K562 (cell line): ENCODE data around the gene BMAL2. TPM values are rescaled to one million over a fixed set of nuclear protein-coding genes. Genes with fewer than 3 reads are reported as not detected.

Experiments
- ATAC-seq: fragments of 200-7000 bp; cut with Tn5 transposase; 3 replicates; pipeline ENCODE4 v1.9.1; 2020; ENCODE audit warnings: moderate library complexity
- BruUV-seq: library from RNA; stranded (reverse); fragments of 400-500 nt; replicated peaks from 2 replicates; lab custom pipeline; 2021; lab: Mats Ljungman, UMichigan
- CTCF ChIA-PET: fragments of 300-600 bp; formaldehyde crosslinking; extraction: SDS; loops from one replicate; lab custom pipeline; 2021; ENCODE audit warnings: low intra/inter-chr PET ratio; lab: Yijun Ruan, JAX
- POLR2A ChIA-PET: fragments of 300-600, 350-650 bp; sonication (Branson Sonifier 250); formaldehyde crosslinking; extraction: SDS; loops from one replicate; lab custom pipeline; 2021; ENCODE audit warnings: antibody characterized with exemption, inconsistent platforms; lab: Yijun Ruan, JAX
- DNase-seq, 4 experiments: peaks; one replicate each; pipeline versions ENCODE4 v3.0.0 to v3.0.0-alpha.2; 2011 to 2018; ENCODE audit warnings: low spot score in 3 of 4, mixed read lengths in 3 of 4; ENCODE audit errors: extremely low read depth in 1 of 4
- FAIRE-seq: peaks from 2 replicates; lab custom pipeline; 2011; peaks lifted over from hg19 to GRCh38; lab: Jason Lieb, UNC
- H2AFZ ChIP-seq: 2 replicates; pipeline ENCODE4 v1.6.0; 2011; ENCODE audit warnings: low read depth, low read length, control low read depth, inconsistent platforms
- H3K27ac ChIP-seq: fragments of 200-600 bp; 3 replicates; pipeline ENCODE4 v1.8.0; 2011; ENCODE audit warnings: low read depth, mild to moderate bottlenecking, control low read depth, inconsistent platforms, low read length, moderate library complexity, mixed read lengths; ENCODE audit errors: extremely low read depth
- H3K27me3 ChIP-seq, 2 experiments: fragments of 300-600 bp in 1 of 2; 2 replicates in 1 of 2; 3 replicates in 1 of 2; pipeline versions ENCODE4 v1.6.0 to v1.8.0; 2011; ENCODE audit warnings: inconsistent platforms in 2 of 2, low read length in 2 of 2, mild to moderate bottlenecking in 1 of 2, mixed read lengths in 1 of 2, moderate library complexity in 1 of 2; ENCODE audit not compliant: control insufficient read depth in 2 of 2, insufficient read depth in 2 of 2
- H3K36me3 ChIP-seq: fragments of 300-600 bp; 3 replicates; pipeline ENCODE4 v1.8.0; 2011; ENCODE audit warnings: mild to moderate bottlenecking, low read length, inconsistent platforms; ENCODE audit not compliant: control insufficient read depth, insufficient read depth
- H3K4me1 ChIP-seq, 2 experiments: fragments of 200-600 bp in 1 of 2; replicated peaks in 1 of 2; 2 replicates in 1 of 2; 3 replicates in 1 of 2; pipeline versions ENCODE4 v1.5.1 to v1.8.0; 2011; ENCODE audit warnings: inconsistent platforms in 2 of 2, low read length in 2 of 2, mild to moderate bottlenecking in 1 of 2, mixed read lengths in 1 of 2, moderate library complexity in 1 of 2; ENCODE audit not compliant: control insufficient read depth in 2 of 2, insufficient read depth in 2 of 2
- H3K4me2 ChIP-seq: 2 replicates; pipeline ENCODE4 v1.6.1; 2011; ENCODE audit warnings: low read length, control low read depth, inconsistent platforms, mixed read lengths; ENCODE audit not compliant: insufficient read depth
- H3K4me3 ChIP-seq: fragments of 200-600 bp; sonication (generic), shearing (Covaris generic); 2 replicates; pipeline ENCODE4 v1.5.1; 2016; ENCODE audit warnings: control low read depth, inconsistent platforms
- H3K79me2 ChIP-seq: fragments of 200-600 bp; 3 replicates; pipeline ENCODE4 v1.8.0; 2011; ENCODE audit warnings: low read length, inconsistent platforms; ENCODE audit not compliant: control insufficient read depth, insufficient read depth
- H3K9ac ChIP-seq, 2 experiments: 2 replicates each; pipeline versions ENCODE4 v1.6.0 to v1.6.1; 2011; ENCODE audit warnings: low read depth in 2 of 2, low read length in 2 of 2, control low read depth in 1 of 2, inconsistent platforms in 1 of 2, mild to moderate bottlenecking in 1 of 2, mixed read lengths in 1 of 2; ENCODE audit not compliant: insufficient read depth in 1 of 2
- H3K9me1 ChIP-seq: one replicate; pipeline ENCODE4 v1.6.0; 2011; ENCODE audit warnings: inconsistent platforms, mild to moderate bottlenecking, low read length, moderate library complexity; ENCODE audit not compliant: control insufficient read depth, insufficient read depth
- H3K9me3 ChIP-seq: replicated peaks from 2 replicates; pipeline ENCODE4 v1.5.1; 2011; ENCODE audit warnings: low read depth, low read length, inconsistent platforms; ENCODE audit not compliant: control insufficient read depth, insufficient read depth
- H4K20me1 ChIP-seq: replicated peaks from 2 replicates; pipeline ENCODE4 v1.6.1; 2011; ENCODE audit warnings: low read length, inconsistent platforms, mixed read lengths; ENCODE audit not compliant: control insufficient read depth, insufficient read depth
- NCOR1 ChIP-seq: fragments of 450-650 bp; IDR thresholded peaks from 2 replicates; pipeline ENCODE4 v1.6.1; 2016; ENCODE audit warnings: mild to moderate bottlenecking, moderate library complexity
- SIN3B ChIP-seq: fragments of 450-650 bp; IDR thresholded peaks from 2 replicates; pipeline ENCODE4 v1.6.1; 2017; ENCODE audit warnings: low read depth, mild to moderate bottlenecking, moderate library complexity
- SP2 ChIP-seq: IDR thresholded peaks from 2 replicates; pipeline ENCODE4 v1.6.1; 2011; ENCODE audit warnings: mild to moderate bottlenecking, low read depth, low read length, moderate library complexity; ENCODE audit not compliant: poor library complexity, severe bottlenecking; ENCODE audit errors: extremely low read depth
- SRSF7 ChIP-seq: fragments of 200-400 bp; formaldehyde crosslinking; optimal IDR thresholded peaks from 2 replicates; pipeline ENCODE3; 2017; ENCODE audit warnings: mild to moderate bottlenecking, low read depth, low read length
- STAT6 ChIP-seq: sonication (generic); formaldehyde crosslinking; IDR thresholded peaks from 2 replicates; pipeline ENCODE4 v1.8.1; 2023; ENCODE audit warnings: mild to moderate bottlenecking, missing genetic modification reagents
- ZNF75A ChIP-seq: fragments of 450-650 bp; formaldehyde crosslinking; IDR thresholded peaks from 2 replicates; pipeline ENCODE4 v1.4.0; 2020; ENCODE audit warnings: mild to moderate bottlenecking
- WGBS: fragments of 100-300 bp; shearing (Covaris generic); methylation state at CpG from one replicate; pipeline ENCODE4 v1.1.6; 2016; ENCODE audit warnings: low coverage, mixed read lengths; ENCODE audit not compliant: insufficient coverage; ENCODE audit errors: missing lambda C conversion rate; 5-methylcytosine and 5-hydroxymethylcytosine counted together
- in situ Hi-C: fragments of 300-500 bp; cut with MboI; formaldehyde crosslinking; loops from 4 replicates; pipeline ENCODE4 v1.15.0; 2018; ENCODE audit warnings: inconsistent platforms, mixed read lengths
- intact Hi-C: fragments of 100-400 bp; cut with micrococcal nuclease; formaldehyde crosslinking; loops from 2 replicates; pipeline ENCODE4 v1.14.2; 2022
- polyA plus RNA-seq, 8 experiments: library from polyadenylated mRNA; depleted of rRNA in 4 of 8; stranded (reverse) in 5 of 8; unstranded in 3 of 8; fragments of >200 nt; fragmentation: Nextera tagmentation in 2 of 8; fragmentation: Illumina TruSeq in 1 of 8; extraction: Ambion mirVana in 2 of 8; extraction: Trizol in 1 of 8; gene quantifications; 2 replicates each; pipeline versions ENCODE4 v1.2.1 to v1.2.3, GENCODE V29; 2011 to 2014; ENCODE audit warnings: inconsistent platforms in 1 of 8, missing spikeins in 1 of 8
- total RNA-seq, 7 experiments: library from RNA; depleted of rRNA in 6 of 7; stranded (reverse); fragments of >200 nt in 6 of 7; fragmentation: Illumina TruSeq in 2 of 7; extraction: Trizol in 2 of 7; gene quantifications; 2 replicates each; pipeline versions ENCODE4 v1.2.1 to v1.2.3, GENCODE V29; 2011 to 2021; ENCODE audit warnings: low replicate concordance in 1 of 7

Gene BMAL2
- total and polyA plus RNA-seq, 9 of the 15 experiments (the other 6 are each of a cell fraction or from before 2014, with no cell fraction given): 0.01 to 1.1 (median 0.50) TPM

GRCh38 chr12:27340971-27341370, 8.3 kb downstream of the BMAL2 start:
- DNase-seq (no peak), ATAC-seq (no peak), FAIRE-seq (no peak)
- ChIA-PET POLR2A (no interaction called here), CTCF (no interaction called here)
- no peaks in the 10 kb centered on the region for H3K9me3 ChIP-seq
- intact Hi-C loops: no loop called here
- H2AFZ ChIP-seq: no peak overlapping the region
- no peaks in the 10 kb centered on the region for H3K36me3 ChIP-seq
- in situ Hi-C loops: no loop called here
- no TSS peak for BruUV-seq
- H4K20me1 ChIP-seq: no peaks in the 10 kb centered on the region
- no peaks in the 10 kb centered on the region for H3K9me1 ChIP-seq
- no peak for TF ChIP-seq ZNF75A (CRISPR knock-in tag)
- TF ChIP-seq SRSF7: no peak
- TF ChIP-seq SIN3B: no peak
- TF ChIP-seq SP2: no peak
- TF ChIP-seq STAT6 (CRISPR knock-in tag): no peak
- TF ChIP-seq NCOR1: no peak
- no peaks in the 10 kb centered on the region for H3K79me2 ChIP-seq
- H3K4me2 ChIP-seq: no peak overlapping the region
- no peaks in the 10 kb centered on the region for H3K4me1 ChIP-seq
- H3K4me3 ChIP-seq: no peak overlapping the region
- 6% methylated on average over 3 of the region's 3 CpGs for WGBS
- no peak overlapping the region for H3K27ac ChIP-seq
- H3K27me3 ChIP-seq: no peaks in the 10 kb centered on the region; a peak in 1 of 5 replicates
- no peak overlapping the region for H3K9ac ChIP-seq
